Neutrophil (primary cell): ENCODE data around the gene APOLD1.

Experiments
- H3K27ac ChIP-seq: fragments of 200-600 bp; sonication (generic); 2 replicates; pipeline ENCODE4 v1.5.1; 2016; ENCODE audit warnings: mild to moderate bottlenecking, moderate library complexity
- H3K27me3 ChIP-seq: fragments of 200-600 bp; sonication (generic); 2 replicates; pipeline ENCODE4 v1.6.0; 2016; ENCODE audit warnings: mild to moderate bottlenecking
- H3K36me3 ChIP-seq: fragments of 200-600 bp; sonication (generic); 2 replicates; pipeline ENCODE4 v1.5.1; 2017
- H3K4me1 ChIP-seq, 2 experiments: fragments of 200-600 bp in 1 of 2; sonication (generic) in 1 of 2; 1 replicate in 1 of 2; 2 replicates in 1 of 2; pipeline versions ENCODE4 v1.5.1 to v1.6.1; 2013 to 2016; ENCODE audit warnings: low read depth in 1 of 2, low read length in 1 of 2, mild to moderate bottlenecking in 1 of 2, moderate library complexity in 1 of 2; ENCODE audit not compliant: control insufficient read depth in 1 of 2, insufficient read depth in 1 of 2
- H3K4me3 ChIP-seq, 2 experiments: fragments of 200-600 bp in 1 of 2; sonication (generic) in 1 of 2; 1 replicate in 1 of 2; 2 replicates in 1 of 2; pipeline ENCODE4 v1.5.1; 2013 to 2016; ENCODE audit warnings: low read depth in 1 of 2, low read length in 1 of 2, mild to moderate bottlenecking in 1 of 2, moderate library complexity in 1 of 2
- H3K9me3 ChIP-seq: fragments of 200-600 bp; sonication (generic); 2 replicates; pipeline ENCODE4 v1.5.1; 2016
- TF ChIP-seq, protein P1 (sequence below): fragments of 200-600 bp; sonication (generic); IDR thresholded peaks from 2 replicates; pipeline ENCODE4 v1.5.1; 2016; ENCODE audit warnings: antibody characterized with exemption

The APOLD1 gene

DNA sequence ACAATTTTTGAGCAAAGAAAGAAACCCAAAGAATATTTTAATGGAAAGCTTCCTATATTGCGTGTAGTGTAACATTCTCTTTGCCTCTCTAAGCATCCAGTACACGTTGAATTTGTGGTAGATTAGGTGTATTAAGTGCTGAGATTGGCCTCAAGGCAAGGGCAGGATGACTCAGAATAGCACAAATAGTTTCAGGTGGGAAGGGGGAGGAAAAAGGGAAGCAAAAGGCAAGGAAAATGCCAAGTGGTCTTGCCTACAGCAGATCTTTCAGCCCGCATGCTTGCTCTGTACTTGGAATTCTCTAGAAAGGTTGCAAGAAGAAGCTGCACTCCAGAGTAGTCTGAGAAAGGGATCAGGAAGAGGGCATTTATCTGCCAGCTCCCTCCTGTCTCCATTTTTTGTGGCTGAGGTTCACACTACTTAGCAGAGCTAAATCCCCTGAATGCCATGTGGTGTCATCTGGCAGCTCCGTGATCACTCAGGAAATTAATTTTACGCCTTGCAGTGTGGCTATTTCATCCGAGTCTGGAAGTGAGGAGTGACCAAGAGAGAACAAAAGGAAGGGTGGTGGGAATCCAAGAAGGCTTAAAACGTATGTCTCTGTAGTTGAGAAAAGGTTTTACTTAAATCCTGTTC is 39.8 kb upstream of the APOLD1 start:
- H3K4me3 ChIP-seq: no peak overlapping the region
- H3K27me3 ChIP-seq: no peaks in the 10 kb centered on the region
- no peak overlapping the region for H3K27ac ChIP-seq
- TF ChIP-seq, protein P1, sequence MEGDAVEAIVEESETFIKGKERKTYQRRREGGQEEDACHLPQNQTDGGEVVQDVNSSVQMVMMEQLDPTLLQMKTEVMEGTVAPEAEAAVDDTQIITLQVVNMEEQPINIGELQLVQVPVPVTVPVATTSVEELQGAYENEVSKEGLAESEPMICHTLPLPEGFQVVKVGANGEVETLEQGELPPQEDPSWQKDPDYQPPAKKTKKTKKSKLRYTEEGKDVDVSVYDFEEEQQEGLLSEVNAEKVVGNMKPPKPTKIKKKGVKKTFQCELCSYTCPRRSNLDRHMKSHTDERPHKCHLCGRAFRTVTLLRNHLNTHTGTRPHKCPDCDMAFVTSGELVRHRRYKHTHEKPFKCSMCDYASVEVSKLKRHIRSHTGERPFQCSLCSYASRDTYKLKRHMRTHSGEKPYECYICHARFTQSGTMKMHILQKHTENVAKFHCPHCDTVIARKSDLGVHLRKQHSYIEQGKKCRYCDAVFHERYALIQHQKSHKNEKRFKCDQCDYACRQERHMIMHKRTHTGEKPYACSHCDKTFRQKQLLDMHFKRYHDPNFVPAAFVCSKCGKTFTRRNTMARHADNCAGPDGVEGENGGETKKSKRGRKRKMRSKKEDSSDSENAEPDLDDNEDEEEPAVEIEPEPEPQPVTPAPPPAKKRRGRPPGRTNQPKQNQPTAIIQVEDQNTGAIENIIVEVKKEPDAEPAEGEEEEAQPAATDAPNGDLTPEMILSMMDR: no peak
- no peaks in the 10 kb centered on the region for H3K4me1 ChIP-seq
- H3K36me3 ChIP-seq: peaks cover 4% of the 10 kb centered on the region
- H3K9me3 ChIP-seq: no peaks in the 10 kb centered on the region

DNA sequence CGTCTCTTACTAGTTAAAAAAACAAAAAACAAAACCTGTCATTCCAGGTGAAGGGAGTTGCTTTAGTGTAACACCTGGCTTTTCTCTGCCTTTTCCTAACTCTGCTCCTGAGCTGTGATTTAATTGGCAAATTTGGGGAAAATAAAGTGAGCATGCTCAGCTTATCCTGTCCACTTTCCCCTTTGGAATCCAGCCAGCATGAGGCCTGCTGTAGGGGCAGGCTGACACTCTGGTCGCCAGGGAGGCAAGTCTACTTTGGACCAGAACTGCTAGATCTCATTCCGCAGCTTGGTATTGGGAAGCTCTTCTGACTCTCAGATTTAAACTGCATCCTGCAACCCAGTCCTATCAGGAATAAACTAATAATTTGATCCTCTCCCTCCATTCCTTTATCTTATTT is 38.2 kb upstream of the APOLD1 start:
- H3K4me3 ChIP-seq: no peak overlapping the region
- H3K36me3 ChIP-seq: peaks cover 13% of the 10 kb centered on the region
- H3K9me3 ChIP-seq: no peaks in the 10 kb centered on the region
- TF ChIP-seq, protein P1: no peak
- no peak overlapping the region for H3K27ac ChIP-seq
- H3K27me3 ChIP-seq: no peaks in the 10 kb centered on the region
- H3K4me1 ChIP-seq: no peaks in the 10 kb centered on the region

DNA sequence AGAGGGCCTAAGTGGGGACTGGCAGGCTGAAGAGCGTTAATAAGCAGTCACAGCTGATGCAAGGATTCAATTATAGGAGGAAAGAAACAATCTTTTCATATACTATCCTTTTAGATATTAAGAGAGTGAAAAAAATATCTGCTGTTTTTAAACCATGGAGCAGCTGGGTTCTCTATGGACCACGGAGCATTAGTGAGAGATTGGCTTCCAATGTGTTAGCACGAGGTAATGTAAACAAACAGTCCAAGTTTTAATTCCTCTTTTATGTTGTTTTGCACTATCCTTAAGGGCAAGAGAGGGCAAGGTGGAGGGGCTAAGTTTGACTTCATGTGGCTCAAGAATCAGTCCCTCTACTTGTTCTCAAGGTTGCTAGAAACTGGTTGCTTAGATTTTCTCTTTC is 37.4 kb upstream of the APOLD1 start:
- TF ChIP-seq, protein P1: no peak
- Histone ChIP-seq H3K4me1 (no peaks in the 10 kb centered on the region), H3K9me3 (no peaks in the 10 kb centered on the region), H3K36me3 (peaks cover 13% of the 10 kb centered on the region), H3K27me3 (no peaks in the 10 kb centered on the region), H3K27ac (no peak overlapping the region), H3K4me3 (no peak overlapping the region)

DNA sequence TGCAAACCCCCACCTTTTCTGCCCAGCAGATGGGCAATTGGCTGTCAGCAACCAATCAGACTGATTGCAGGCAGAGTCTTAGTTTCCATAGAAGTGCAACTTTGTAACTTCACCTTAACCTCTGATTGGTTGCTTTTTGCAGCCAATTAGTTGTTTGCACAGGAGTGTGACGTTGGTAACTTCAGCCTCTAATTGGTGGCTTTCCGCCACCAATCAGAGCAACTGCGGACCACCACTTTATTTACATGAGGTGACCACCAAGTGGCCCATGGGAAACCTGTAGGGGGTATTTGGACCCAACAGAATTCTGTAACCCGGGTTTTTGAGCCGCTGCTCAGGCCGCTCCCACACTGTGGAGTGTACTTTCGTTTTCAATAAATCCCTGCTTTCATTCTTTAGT is 36.0 kb upstream of the APOLD1 start:
- Histone ChIP-seq H3K4me3 (no peak overlapping the region), H3K4me1 (no peaks in the 10 kb centered on the region), H3K9me3 (no peaks in the 10 kb centered on the region), H3K27me3 (no peaks in the 10 kb centered on the region), H3K36me3 (peaks cover 13% of the 10 kb centered on the region), H3K27ac (no peak overlapping the region)
- TF ChIP-seq, protein P1: no peak

DNA sequence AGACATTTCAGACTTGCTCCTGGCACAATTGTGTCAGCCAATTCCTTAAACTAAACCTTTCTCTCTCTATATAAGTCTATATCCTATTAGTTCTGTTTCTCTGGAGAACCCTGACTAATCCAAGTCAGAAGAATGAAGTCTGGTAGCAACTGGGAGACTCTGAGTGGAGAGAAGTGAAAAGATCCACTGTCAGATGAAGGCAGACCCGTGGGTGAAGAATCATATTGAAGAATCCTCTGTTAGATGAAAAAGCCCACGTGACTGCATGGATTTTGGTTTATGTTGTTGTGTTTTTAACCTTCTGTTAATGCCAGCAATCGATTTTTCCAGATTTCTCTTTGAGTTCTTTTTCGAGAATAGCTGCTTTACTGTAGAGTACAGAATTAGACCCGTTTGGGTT is 29.5 kb upstream of the APOLD1 start:
- Histone ChIP-seq H3K36me3 (peaks cover 8% of the 10 kb centered on the region), H3K27ac (no peak overlapping the region), H3K27me3 (no peaks in the 10 kb centered on the region), H3K9me3 (no peaks in the 10 kb centered on the region), H3K4me1 (no peaks in the 10 kb centered on the region), H3K4me3 (no peak overlapping the region)
- TF ChIP-seq, protein P1: no peak
